CD4-positive, alpha-beta T cell (primary cell): ENCODE results near the gene ABLIM1. TPM values are rescaled to one million over a fixed set of nuclear protein-coding genes. Genes with fewer than 3 reads are reported as not detected.

Source experiments
- ATAC-seq: fragments of 200-7000 bp; cut with Tn5 transposase; one replicate; pipeline ENCODE4 v1.10.0; 2022; ENCODE audit warnings: mild to moderate bottlenecking; ENCODE audit not compliant: poor library complexity
- CTCF ChIA-PET: fragments of 350-600 bp; sonication (Branson Sonifier 250); formaldehyde crosslinking; loops from one replicate; lab custom pipeline; 2021; ENCODE audit warnings: antibody characterized with exemption, inconsistent platforms; lab: Charles Lee
- POLR2A ChIA-PET: fragments of 350-600 bp; sonication (Branson Sonifier 250); formaldehyde crosslinking; loops from one replicate; lab custom pipeline; 2021; ENCODE audit warnings: antibody characterized with exemption, inconsistent platforms; lab: Charles Lee
- DNase-seq, 14 experiments: peaks; one replicate each; pipeline ENCODE4 v3.0.0-alpha.2; 2013 to 2020; ENCODE audit warnings: mixed read lengths in 2 of 14
- H3K27ac ChIP-seq, 2 donors: one replicate each; pipeline versions ENCODE4 v1.5.1 to v1.7.0; 2013; ENCODE audit warnings: low read length in 2 of 2, low read depth in 1 of 2, mild to moderate bottlenecking in 1 of 2
- H3K27me3 ChIP-seq, 2 experiments: 1 replicate in 1 of 2; 2 replicates in 1 of 2; pipeline versions ENCODE4 v1.6.1 to v1.7.0; 2013; ENCODE audit warnings: low read length in 2 of 2, control low read depth in 1 of 2, mild to moderate bottlenecking in 1 of 2, moderate library complexity in 1 of 2; ENCODE audit not compliant: insufficient read depth in 2 of 2, control insufficient read depth in 1 of 2
- H3K36me3 ChIP-seq: one replicate; pipeline ENCODE4 v1.6.1; 2013; ENCODE audit warnings: low read length, control low read depth; ENCODE audit not compliant: insufficient read depth
- H3K4me1 ChIP-seq: one replicate; pipeline ENCODE4 v1.6.1; 2013; ENCODE audit warnings: low read length, control low read depth; ENCODE audit not compliant: insufficient read depth
- H3K4me3 ChIP-seq: one replicate; pipeline ENCODE4 v1.5.1; 2013; ENCODE audit warnings: mild to moderate bottlenecking, low read length, moderate library complexity
- H3K9me3 ChIP-seq, 2 experiments: 1 replicate in 1 of 2; 2 replicates in 1 of 2; pipeline versions ENCODE4 v1.6.1 to v1.7.0; 2013; ENCODE audit warnings: low read length in 2 of 2, mild to moderate bottlenecking in 2 of 2, control low read depth in 1 of 2, moderate library complexity in 1 of 2; ENCODE audit not compliant: control insufficient read depth in 1 of 2, insufficient read depth in 1 of 2
- H3K27ac Mint-ChIP-seq: one replicate; pipeline ENCODE4 v1.8.0; 2020; ENCODE audit warnings: mixed read lengths
- H3K27me3 Mint-ChIP-seq: one replicate; pipeline ENCODE4 v1.8.0; 2021; ENCODE audit warnings: mixed read lengths
- H3K36me3 Mint-ChIP-seq: one replicate; pipeline ENCODE4 v1.8.0; 2021; ENCODE audit warnings: low read depth, mixed read lengths
- H3K4me1 Mint-ChIP-seq: one replicate; pipeline ENCODE4 v1.8.0; 2021; ENCODE audit warnings: low read depth, mixed read lengths
- H3K4me3 Mint-ChIP-seq: one replicate; pipeline ENCODE4 v1.8.0; 2020; ENCODE audit warnings: mild to moderate bottlenecking, mixed read lengths
- H3K9me3 Mint-ChIP-seq: one replicate; pipeline ENCODE4 v1.8.0; 2020; ENCODE audit warnings: mixed read lengths
- CTCF ChIP-seq: fragments of 200-600 bp; IDR thresholded peaks from one replicate; pipeline ENCODE4 v1.8.0; 2022; ENCODE audit warnings: antibody characterized with exemption, mild to moderate bottlenecking
- intact Hi-C, 2 experiments: fragments of 100-400 bp; cut with DNase I in 1 of 2; cut with micrococcal nuclease in 1 of 2; formaldehyde crosslinking; loops; one replicate each; pipeline versions ENCODE4 v1.15.1 to v1.9.0; 2023 to 2025; cut with DNase I, micrococcal nuclease
- total RNA-seq, 174 experiments: library from RNA in 2 of 174; stranded (reverse) in 2 of 174; gene quantifications; one replicate each; pipeline ENCODE4 v1.2.3 and lab custom pipeline; 2021 to 2026

Gene ABLIM1
- total RNA-seq, 2 experiments from 2014 or later = 217 to 224 TPM

- H3K4me1 Mint-ChIP-seq = peaks cover 98% of the 10 kb centered on the region
- peak overlapping the region; percentile 75 for H3K4me3 Mint-ChIP-seq
- peak overlapping the region; percentile 96 for H3K27ac Mint-ChIP-seq
- H3K9me3 Mint-ChIP-seq = no peaks in the 10 kb centered on the region
- no peak for TF ChIP-seq CTCF
- Histone ChIP-seq H3K36me3 (peaks cover 37% of the 10 kb centered on the region), H3K4me3 (no peak overlapping the region), H3K27ac (peak overlapping the region in 1 of 2 donors; percentile 95), H3K4me1 (peaks cover 88% of the 10 kb centered on the region), H3K9me3 (no peaks in the 10 kb centered on the region), H3K27me3 (no peaks in the 10 kb centered on the region)
- ChIA-PET POLR2A (interaction anchor here (0.7 to 16.7 kb wide), 6 partner anchors 6 to 52 kb away, joined by 3 to 475 read pairs (median 8); no protein-coding TSS in a partner anchor), CTCF (interaction anchor here (1.2 to 2.0 kb wide), 3 partner anchors 13 to 22 kb away, joined by 3 to 5 read pairs (median 4); no protein-coding TSS in a partner anchor)
- DNase-seq = no peak
- no peaks in the 10 kb centered on the region for H3K27me3 Mint-ChIP-seq
- H3K36me3 Mint-ChIP-seq = peaks cover 87% of the 10 kb centered on the region
- intact Hi-C loops = loop anchor here (2.0 to 5.0 kb wide), 2 partner anchors 18 to 37 kb away; no protein-coding TSS in a partner anchor
- no peak for ATAC-seq
Measured at GRCh38 chr10:114519306-114519669, 138.8 kb downstream of the ABLIM1 start.

- H3K4me3 ChIP-seq = no peak overlapping the region
- peak overlapping the region; percentile 96 for H3K27ac Mint-ChIP-seq
- ATAC-seq (no peak), DNase-seq (no peak)
- no peaks in the 10 kb centered on the region for H3K9me3 Mint-ChIP-seq
- H3K4me1 ChIP-seq = peaks cover 86% of the 10 kb centered on the region
- peaks cover 81% of the 10 kb centered on the region for H3K36me3 Mint-ChIP-seq
- ChIA-PET CTCF (interaction anchor here (0.6 to 2.0 kb wide), 9 partner anchors 7 to 47 kb away, joined by 3 to 5 read pairs (median 3); no protein-coding TSS in a partner anchor), POLR2A (interaction anchor here (0.7 to 16.7 kb wide), 7 partner anchors 6 to 51 kb away, joined by 3 to 475 read pairs (median 5); no protein-coding TSS in a partner anchor)
- H3K36me3 ChIP-seq = peaks cover 37% of the 10 kb centered on the region
- H3K4me1 Mint-ChIP-seq = peaks cover 98% of the 10 kb centered on the region
- TF ChIP-seq CTCF = no peak
- peak overlapping the region in 1 of 2 donors; percentile 95 for H3K27ac ChIP-seq
- H3K27me3 Mint-ChIP-seq = no peaks in the 10 kb centered on the region
- intact Hi-C loops = loop anchor here (1.0 to 5.0 kb wide), 3 partner anchors 8 to 36 kb away; no protein-coding TSS in a partner anchor
- no peaks in the 10 kb centered on the region for H3K9me3 ChIP-seq
- no peaks in the 10 kb centered on the region for H3K27me3 ChIP-seq
- peak overlapping the region; percentile 75 for H3K4me3 Mint-ChIP-seq
Measured at GRCh38 chr10:114518401-114519305, 139.4 kb downstream of the ABLIM1 start.

- CTCF ChIA-PET = interaction anchor here (1.0 to 2.0 kb wide), 5 partner anchors 9 to 32 kb away, joined by 3 to 5 read pairs (median 3); no protein-coding TSS in a partner anchor
- no peak for DNase-seq
- peak overlapping the region; percentile 69 for H3K4me3 Mint-ChIP-seq
- Histone ChIP-seq H3K36me3 (peaks cover 37% of the 10 kb centered on the region), H3K27me3 (no peaks in the 10 kb centered on the region), H3K27ac (peak overlapping the region in 1 of 2 donors; percentile 42), H3K9me3 (no peaks in the 10 kb centered on the region), H3K4me3 (no peak overlapping the region), H3K4me1 (peaks cover 76% of the 10 kb centered on the region)
- H3K36me3 Mint-ChIP-seq = peaks cover 78% of the 10 kb centered on the region
- intact Hi-C loops = loop anchor here (1.0 to 5.0 kb wide), 3 partner anchors 9 to 35 kb away; no protein-coding TSS in a partner anchor
- TF ChIP-seq CTCF = no peak
- H3K27ac Mint-ChIP-seq = peak overlapping the region; percentile 96
- no peaks in the 10 kb centered on the region for H3K27me3 Mint-ChIP-seq
- POLR2A ChIA-PET = interaction anchor here (0.6 to 16.7 kb wide), 5 partner anchors 7 to 30 kb away, joined by 3 to 475 read pairs (median 4); no protein-coding TSS in a partner anchor
- H3K4me1 Mint-ChIP-seq = peaks cover 98% of the 10 kb centered on the region
- peak; percentile 27 for ATAC-seq
- no peaks in the 10 kb centered on the region for H3K9me3 Mint-ChIP-seq
Measured at GRCh38 chr10:114517368-114518250, 140.5 kb downstream of the ABLIM1 start.
